GM21390 (cell line): Measurements from ENCODE around the gene C2orf68.
"Not testable (repeated sequence)": the region's sequence is repeated elsewhere in the genome, so short reads cannot be mapped to it uniquely, and the experiment has no call there.

Source experiments
- ATAC-seq: cut with Tn5 transposase; IDR thresholded peaks from one replicate; pipeline ENCODE4 v1.9.1; 2021; ENCODE audit not compliant: unreplicated experiment

Gene C2orf68

DNA sequence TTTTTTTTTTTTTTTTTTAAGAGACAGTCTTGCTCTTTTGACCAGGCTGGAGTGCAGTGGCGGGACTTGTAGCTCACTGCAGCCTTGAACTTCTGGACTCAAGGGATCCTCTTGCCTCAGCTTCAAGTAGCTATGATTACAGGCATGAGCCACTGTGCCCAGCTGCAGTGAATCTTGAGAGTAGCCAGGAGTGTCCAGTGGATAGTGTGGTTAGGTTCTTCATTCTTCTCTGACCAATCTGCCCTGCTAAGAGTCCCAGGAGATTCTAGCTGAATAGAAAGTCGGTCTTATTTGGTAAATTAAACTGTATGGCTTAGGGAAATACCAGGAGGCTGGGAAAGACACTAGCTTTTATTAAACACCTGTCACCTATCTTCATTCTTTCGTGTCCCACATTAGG, 19.4 kb upstream of the C2orf68 start:
- no peak for ATAC-seq

DNA sequence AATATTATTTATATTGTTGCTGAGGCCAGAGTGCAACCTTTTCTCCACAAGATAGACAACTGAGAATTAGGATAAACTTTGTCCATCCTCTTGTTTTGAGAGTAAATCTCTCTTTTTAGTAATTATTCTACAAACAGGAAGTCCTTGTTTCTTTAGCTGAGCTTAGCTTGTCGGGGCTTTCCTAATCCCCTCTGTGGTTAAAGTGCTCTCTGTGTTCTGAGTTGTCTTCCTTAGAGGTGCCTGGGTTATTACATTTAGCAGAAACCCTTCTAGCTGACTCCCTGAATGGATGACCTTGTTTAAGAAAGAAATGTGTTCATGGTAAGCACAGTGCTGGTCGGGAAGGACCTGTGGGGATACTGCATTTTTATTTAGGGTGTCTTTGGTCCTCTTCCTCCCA, 16.8 kb upstream of the C2orf68 start:
- no peak for ATAC-seq

DNA sequence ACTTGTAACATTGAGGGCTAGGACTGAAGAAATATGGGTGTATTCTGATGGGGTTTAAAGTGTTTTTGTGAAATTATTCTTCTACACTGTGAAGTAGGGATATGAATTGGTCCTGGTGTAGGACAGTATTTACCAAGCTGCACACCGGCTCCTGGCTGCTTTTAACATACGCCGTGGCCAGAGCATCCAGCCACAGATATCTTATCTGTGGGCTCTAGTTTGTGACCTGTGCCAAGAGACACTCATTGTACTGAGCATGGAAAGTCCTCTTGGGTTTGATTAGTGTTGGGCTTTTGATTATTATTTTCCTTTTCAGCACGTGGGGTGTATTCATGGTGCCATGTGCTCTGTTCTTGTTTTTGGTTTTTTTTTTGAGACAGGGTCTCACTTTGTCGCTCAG, 12.1 kb upstream of the C2orf68 start:
- ATAC-seq, result no peak

DNA sequence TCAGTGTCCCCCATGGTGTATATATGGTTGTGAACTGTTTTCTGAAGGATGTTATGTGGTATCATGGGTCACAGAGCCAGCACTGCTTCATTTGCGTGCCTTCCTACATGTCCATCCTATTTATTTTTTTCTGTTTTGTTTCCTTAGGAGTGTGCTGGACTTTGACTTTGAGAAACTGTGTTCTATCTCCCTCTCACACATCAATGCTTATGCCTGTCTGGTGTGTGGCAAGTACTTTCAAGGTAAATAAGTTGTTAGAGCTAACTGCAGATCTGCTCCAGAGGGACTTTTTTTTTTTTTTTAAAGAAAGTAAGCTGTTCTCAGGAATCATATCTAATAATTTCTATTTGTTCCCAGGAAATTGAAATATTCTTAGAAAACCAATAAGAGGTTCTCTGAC, 9.5 kb upstream of the C2orf68 start:
- no peak for ATAC-seq

DNA sequence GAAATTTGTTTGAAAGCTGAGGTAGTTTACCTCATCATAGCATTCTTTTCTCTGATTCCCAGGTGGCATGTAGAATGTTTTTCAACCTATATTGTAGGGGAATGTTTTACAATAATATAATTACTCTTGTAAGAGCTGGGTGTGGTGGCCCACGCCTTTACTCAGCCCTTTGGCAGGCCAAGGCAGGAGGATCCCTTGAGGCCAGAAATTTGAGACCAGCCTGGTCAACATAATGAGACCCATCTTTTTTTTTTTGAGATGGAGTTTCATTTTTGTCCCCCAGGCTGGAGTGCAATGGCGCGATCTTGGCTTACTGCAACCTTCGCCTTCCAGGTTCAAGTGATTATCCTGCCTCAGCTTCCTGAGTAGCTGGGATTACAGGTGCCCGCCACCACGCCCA, 7.8 kb upstream of the C2orf68 start:
- no peak for ATAC-seq

DNA sequence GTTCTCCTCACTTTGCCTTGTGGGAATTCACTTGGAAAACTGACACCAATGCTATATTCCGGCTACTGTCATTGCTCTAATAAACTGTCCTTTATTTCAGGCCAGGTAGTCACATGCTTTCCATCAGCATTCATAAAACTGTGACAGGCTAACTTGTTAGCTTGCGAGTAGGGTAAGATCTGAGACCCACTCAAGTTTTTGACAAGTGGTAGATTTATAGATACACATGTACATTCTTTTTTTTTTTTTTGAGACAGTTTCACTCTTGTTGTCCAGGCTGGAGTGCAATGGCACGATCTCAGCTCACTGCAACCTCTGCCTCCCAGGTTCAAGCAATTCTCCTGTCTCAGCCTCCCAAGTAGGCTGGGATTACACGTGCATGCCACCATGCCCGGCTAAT, 5.9 kb upstream of the C2orf68 start:
- not testable (repeated sequence) for ATAC-seq

DNA sequence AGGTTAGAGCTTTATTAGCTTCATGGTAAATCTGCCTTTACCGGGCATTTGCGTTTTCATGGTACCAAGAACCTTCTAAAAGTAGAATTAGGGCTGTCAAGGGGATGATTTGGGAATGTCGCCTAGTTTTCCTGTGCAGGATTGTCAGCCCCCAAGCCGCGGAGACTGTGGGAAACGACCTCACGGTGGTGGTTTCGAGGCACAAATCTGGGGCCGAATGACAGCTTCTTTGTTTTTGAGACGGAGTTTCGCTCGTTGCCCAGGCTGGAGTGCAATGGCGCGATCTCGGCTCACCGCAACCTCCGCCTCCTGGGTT, 3.5 kb upstream of the C2orf68 start:
- ATAC-seq, result no peak

DNA sequence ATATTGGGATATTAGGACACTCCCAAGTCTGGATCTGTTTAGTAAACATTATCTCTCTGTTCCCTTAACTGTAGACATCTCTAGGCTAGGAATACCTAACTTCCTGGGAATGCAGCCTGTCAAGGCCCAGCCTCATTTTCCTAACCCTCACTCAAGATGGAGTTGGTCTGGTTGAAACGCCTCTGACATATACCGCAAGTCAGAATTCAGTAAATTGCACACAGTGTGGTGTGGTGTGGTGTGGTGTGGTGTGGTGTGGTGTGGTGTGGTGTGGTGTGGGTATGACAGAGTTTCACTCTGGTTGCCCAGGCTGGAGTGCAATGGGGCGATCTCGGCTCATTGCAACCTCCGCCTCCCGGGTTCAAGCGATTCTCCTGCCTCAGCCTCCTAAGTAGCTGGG, 2.9 kb upstream of the C2orf68 start:
- ATAC-seq, result not testable (repeated sequence)

DNA sequence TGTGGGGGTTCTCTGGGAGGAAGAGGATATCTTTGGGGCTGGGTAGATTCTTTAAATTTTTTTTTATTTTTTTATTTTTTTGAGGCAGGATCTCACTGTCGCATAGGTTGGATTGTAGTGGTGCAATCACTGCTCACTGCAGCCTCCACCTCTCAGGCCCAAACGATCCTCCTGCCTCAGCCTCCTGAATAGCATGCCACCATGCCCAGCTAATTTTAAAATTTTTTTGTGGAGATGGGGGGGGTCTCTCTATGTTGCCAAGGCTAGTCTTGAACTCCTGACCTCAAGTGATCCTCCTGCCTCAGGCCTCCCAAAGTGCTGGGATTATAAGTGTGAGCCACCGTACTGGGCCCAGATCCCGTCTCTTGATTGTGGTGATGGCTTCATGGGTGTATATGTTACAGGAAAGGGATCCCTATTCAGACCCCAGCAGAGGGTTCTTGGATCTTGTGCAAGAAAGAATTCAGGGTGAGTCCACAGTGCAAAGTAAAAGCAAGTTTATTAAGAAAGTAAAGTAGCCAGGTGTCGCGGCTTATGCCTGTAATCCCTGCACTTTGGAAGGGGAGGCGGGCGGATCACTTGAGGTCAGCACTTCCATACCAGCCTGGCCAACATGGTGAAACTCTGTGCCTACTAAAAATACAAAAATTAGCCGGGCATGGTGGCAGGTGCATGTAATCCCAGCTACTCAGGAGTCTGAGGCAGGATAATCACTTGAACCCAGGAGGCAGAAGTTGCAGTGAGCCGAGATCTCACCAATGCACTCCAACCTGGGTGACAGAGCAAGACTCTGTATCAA, 2.0 kb upstream of the C2orf68 start:
- no peak for ATAC-seq

DNA sequence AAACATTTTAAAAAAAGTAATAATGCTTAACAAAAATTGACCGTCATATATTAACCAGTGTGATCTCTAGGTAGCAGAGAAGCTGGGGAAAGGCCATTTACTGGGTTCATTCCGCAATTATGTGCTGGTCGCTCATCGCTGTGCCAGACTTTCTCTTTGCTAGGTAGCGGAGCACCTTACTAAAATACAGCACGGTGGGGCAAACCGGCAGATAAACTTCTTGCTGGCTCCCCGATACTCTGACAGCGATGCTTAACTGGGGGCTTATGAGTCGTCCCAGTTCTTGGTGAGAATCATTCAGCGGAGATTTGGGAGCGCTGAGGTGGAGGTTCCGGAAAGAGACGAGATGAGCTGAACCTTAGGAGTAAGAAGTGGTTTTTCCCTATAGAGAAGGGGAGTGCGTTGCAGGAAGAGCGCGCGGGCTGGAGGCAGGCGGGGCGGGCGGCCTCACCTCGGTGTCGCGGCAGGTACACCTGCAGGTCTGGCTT, 605 bp downstream of the C2orf68 start:
- ATAC-seq, result peak; percentile 21

DNA sequence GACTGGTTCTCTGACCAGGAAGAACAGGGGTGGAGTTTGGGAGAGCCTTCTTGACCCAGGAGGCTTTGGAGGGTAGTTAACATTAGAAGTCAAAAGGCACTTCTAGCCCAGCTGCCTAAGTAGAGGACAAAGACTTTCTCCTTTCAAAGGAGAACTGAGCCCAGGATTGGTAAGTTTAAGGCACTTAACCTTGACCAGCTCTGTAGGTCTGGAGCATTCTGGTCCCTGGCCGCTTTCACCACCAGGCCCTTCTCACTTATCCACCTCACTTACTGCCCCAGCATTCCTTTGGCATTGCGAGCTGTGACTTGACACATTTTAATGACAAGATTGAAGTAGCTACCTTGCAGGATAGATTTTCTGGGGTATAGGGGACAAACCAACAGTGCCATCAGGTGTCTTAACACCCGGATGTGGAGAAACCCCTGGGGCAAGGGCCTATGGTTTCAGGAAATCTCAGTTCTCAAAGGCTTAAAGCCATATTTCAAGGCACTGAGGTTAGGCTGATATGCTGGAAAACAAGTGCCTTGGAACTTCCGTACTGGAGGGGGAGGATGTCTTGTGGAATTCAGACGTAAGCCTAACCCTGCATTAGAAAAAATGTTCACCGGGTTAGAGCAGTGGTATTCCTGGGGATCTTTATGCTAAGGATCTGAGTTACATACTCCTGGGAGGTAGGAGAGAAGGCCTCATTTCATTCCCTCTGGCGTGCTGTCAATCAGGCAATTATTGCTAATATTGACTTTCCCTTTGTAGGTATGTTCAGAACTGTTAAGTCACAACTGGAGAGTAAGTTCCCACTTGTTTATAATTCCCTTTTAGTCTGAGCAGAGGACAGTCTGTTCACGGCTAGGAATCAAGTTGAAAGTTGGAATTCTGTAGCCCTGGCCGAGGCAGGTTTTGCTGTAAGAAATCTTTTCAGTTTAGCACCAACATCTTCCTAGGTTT, 4.3 kb downstream of the C2orf68 start:
- ATAC-seq, result no peak

DNA sequence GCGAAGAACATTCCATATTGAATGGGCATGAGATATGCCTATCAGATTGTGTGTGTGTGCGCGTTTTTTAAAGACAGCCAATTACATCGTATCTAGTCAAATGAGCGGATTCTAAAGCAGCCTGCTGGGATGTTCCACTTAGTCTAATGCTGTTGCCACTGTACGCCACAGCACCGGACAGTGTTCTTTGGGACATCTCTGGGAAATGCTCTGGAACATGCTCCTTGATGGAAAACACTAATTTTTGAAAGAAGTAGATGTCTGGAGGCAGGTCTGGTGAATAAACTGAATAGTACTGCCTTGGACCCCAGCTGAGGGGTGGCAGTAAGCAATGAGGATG, 5.8 kb downstream of the C2orf68 start:
- no peak for ATAC-seq

DNA sequence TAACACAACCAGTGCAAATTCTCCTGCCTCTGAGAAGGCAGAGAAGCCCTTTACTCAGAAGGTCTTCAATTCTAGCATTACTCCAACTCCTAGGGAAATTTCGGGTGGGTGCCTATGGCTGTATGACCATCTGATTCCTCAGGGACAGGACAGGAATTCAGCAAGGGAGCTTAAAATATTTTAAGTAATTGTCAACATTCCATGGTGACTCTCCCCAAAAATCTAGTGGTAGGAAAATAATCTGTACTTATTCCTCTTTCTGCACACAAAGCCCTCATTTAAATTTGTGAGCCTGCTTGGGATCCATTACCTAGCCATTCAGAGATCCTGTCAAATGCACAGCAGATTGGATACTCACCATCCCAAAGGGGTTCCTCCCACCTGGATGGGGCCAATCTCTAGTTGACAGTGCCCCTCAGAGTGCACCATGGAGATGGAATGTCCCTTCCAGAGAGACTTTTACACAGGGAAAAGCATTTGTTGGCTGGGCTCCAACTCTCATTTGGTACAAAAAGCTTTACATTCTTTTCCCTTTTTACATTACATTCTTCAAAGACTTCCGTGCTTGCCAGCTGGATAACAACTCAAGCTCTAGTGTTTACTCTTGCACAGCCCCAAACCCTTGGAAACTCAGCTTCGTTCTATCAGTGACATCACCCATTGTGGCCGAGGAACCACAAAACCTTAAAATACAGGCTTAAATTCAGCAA, 6.3 kb downstream of the C2orf68 start:
- no peak for ATAC-seq

DNA sequence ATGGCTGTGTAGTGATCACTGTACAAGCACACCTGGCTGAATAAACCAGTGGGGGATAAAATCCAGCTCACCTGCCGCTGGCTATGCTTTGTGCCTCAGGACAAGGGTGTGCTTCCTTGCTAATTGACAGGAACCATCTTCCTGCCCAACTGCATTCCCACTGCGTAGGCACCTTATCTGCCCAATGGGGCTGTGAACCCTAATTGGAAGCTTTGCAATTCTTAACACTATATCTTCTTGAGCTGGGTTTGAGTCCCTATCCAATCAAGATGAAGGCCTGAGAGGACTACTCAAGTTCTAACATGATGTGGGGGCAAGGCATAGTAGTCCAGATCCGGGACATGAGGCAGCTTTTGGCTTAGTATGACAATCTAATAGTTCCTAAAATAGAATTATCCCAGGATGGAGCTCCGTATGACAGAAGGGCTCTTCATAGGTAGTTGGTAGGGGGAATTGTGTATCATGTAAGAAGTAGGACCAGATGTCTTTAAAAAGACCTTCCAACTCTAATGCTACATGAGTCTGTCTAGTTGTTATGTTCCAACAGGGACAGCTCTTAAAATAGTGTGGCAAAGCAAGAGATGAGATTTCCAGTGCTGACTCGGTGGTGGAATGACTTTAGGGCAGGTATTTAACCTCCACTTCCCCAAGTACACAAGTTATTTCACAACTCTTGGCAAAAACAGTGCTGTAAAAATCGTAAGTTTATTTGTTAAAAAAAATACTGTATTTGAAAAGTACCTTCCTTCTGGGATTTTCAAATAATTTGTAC, 7.1 kb downstream of the C2orf68 start:
- ATAC-seq, result no peak

DNA sequence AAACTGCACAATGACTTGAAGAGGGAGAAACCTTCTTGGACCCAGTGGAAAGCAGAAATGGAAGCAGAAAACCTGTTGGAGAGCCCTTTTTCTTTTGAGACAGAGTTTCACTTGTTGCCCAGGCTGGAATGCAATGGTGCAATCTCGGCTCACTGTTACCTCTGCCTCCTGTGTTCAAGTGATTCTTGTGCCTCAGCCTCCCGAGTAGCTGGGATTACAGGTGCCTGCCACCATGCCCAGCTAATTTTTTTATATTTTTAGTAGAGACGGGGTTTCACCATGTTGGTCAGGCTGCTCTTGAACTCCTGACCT, 7.8 kb downstream of the C2orf68 start:
- not testable (repeated sequence) for ATAC-seq

DNA sequence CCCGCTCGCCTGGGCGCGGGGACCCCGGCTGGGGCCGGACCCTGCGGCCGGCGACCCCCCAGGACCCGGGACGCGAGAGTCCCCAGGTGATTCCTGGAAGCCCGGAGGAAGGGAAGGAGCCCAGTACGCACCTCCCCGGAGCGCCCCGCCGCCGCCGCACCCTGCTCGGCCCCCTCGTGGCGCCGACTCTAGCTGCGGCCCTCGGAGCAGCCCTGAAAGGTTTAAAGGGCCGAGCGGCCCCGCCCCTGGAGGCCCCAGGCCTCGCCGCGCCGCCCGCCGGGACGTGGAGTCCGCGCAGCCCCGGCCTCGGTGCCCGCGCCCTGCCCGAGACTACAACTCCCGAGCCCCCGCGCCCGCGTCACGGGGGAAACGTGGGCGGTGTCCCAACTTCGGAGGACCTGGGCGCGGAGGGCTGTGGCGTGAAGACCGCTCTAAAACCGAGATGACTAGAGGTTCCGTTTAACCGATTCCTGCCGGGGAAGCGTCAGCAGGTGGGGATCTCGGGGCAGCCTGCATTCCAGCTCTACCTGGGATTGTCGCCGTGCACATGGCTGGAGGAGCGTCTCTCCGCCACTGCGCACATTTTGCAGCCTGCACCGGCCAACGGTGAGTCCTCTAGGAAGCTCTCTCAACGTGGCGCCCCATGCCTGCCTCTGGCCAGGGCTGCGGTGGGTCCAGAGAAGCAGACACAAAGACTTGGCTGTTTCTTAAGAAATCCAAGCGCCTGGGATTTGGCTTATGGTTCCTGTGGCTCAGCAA, 9.2 kb downstream of the C2orf68 start, which contains the start of gene TMEM150A:
Gene TMEM150A, minus strand, starts transcription at position 223 of the 759 bp plus-strand sequence. CDS start 750 bp downstream, outside the sequence.
- peak; percentile 96 for ATAC-seq

DNA sequence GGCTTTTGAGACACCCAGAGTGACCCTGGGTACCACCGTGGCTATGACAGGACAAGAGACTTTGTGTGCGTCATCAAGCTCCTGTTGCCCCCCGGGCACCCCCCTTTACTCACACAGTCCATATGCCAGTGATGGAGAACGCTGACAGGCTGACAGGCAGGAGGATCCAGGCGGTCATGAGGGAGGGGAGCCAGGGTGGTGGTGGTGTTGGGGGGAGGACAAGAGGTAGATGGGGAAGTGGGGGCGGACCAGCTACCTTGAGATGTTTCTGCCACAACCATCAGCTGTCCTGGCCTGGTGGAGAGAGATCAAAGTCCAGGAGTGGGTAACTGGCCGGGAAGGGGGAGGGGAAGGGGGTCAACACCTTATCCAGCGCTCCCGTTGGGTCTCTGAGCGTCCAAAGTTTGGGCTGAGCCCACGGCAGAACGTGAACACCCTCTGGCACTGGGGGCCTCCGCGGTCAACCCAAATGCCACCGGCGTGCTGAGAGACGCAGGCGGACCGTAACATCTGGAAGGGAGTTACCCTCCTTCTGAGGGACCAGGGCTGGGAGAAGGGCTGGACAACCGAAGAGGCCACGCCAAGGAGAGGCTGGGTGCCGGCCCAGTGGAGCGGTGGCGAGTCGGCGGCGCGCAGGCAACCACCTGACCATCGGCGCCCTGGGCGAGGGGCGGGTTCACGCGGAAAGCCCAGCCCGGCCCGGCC, 9.9 kb downstream of the C2orf68 start:
- peak; percentile 32 for ATAC-seq

DNA sequence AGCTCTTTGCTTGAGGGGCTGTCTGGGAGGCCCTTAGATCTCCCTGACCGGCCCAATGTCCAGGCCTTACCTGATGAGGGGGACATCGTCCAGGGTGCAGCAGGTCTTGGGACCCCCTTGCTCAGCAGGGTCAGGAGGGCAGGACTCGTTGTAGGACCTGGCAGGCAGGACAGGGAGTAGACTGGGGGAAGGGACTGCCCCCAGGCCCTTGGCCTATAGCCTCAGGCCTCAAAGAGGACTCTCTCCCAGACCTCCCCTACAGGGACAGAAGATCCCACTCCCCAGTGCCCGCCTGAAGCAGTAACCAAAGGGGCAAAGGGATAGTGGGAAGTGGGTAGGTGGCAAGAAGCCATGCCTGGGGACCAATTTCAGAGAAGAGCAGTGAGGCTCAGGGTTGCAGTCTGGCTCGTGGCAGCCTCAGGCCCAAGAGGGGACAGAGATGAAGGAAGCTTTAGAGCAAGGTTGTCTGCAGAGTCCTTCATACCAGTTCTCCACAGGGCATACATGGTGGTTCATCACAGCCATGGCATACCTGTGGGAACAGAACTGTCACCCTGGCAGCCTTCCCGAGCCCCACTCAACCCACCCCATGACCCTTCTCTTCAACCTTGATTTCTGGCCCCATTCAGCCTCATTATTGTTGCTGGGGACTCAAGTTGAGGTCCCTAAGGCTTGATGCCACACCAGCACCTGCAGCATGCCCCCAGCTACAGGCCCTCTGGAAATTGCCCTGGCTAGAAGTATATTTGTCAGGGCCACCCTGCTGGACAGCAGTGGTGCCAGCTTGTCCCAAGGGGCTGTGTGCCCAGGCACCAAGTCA, 10.7 kb downstream of the C2orf68 start:
- ATAC-seq, result no peak

DNA sequence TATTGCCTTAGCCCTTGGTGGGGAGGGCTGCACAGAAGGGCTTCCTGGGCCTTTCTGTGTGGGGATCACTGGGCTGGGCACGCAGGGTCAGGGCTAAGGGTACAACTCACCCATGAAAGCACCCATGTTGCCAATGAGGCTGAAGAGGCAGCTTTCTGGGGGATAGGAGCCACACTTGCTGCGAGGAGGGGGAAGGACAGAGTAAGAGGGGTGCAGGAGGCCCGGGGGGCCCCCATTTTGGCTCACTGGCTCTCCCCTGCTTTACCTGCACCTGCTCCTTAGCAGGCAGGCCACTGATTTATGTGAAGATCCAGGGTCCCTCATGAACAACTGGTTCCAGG, 11.7 kb downstream of the C2orf68 start:
- ATAC-seq, result no peak
